ENCODE data around the gene SS18L1.

The SS18L1 gene

GRCh38 chr20:62123450-62124118 lies 20.0 kb upstream of the SS18L1 start:
- no peak overlapping the region for H4K91ac ChIP-seq (ENCODE audit: low read length)
- peaks cover 12 to 17% of the 10 kb centered on the region in 2 experiments for H3K27me3 ChIP-seq (ENCODE audit: control insufficient read depth in 1 of 2, insufficient read depth in 1 of 2, low read length in 2 of 2)
- WGBS: 39% methylated on average over 17 of the region's 19 CpGs
- peak; percentile 75 for DNase-seq
- no peak overlapping the region for H2BK120ac ChIP-seq (ENCODE audit: low read depth, low read length)
- H4K8ac ChIP-seq (ENCODE audit: low read length): no peak overlapping the region
- H2AK5ac ChIP-seq (ENCODE audit: low read length, severe bottlenecking): no peak overlapping the region
- no peak overlapping the region for H2AFZ ChIP-seq (ENCODE audit: low read depth, low read length)
- H2BK12ac ChIP-seq (ENCODE audit: low read length in 2 of 2): no peak overlapping the region
- peak overlapping the region; percentile 79 for H3K9ac ChIP-seq (ENCODE audit: low read length)
- H3K14ac ChIP-seq (ENCODE audit: low read length in 2 of 2): peak overlapping the region in 1 of 2 experiments; percentile 41
- peak overlapping the region; percentile 76 for H3K4me2 ChIP-seq (ENCODE audit: low read length, poor library complexity, severe bottlenecking)
- no peak overlapping the region for H3K18ac ChIP-seq (ENCODE audit: low read depth in 1 of 2, low read length in 2 of 2)
- H3K4me3 ChIP-seq (ENCODE audit: insufficient read depth in 1 of 2, low read depth in 1 of 2, low read length in 2 of 2): peak overlapping the region; percentile 76 to 91
- peaks cover 22% of the 10 kb centered on the region for H3K4me1 ChIP-seq (ENCODE audit: control insufficient read depth, insufficient read depth, low read depth, low read length)
- no peak overlapping the region for H2BK5ac ChIP-seq (ENCODE audit: low read depth, low read length, poor library complexity, severe bottlenecking)
- peaks cover 31% of the 10 kb centered on the region for H3K79me1 ChIP-seq (replicated peaks; ENCODE audit: low read length, poor library complexity, severe bottlenecking)
- no peaks in the 10 kb centered on the region for H3K9me3 ChIP-seq (ENCODE audit: control insufficient read depth, low read length)
- H2BK15ac ChIP-seq (ENCODE audit: low read depth, poor library complexity, severe bottlenecking): no peak overlapping the region
- H3K23ac ChIP-seq (ENCODE audit: low read length in 2 of 2): no peak overlapping the region
- no peak overlapping the region for H3K4ac ChIP-seq (ENCODE audit: low read depth in 1 of 2, low read length in 2 of 2)
- no peak overlapping the region for H3K27ac ChIP-seq (ENCODE audit: low read length, poor library complexity, severe bottlenecking)
- H3K36me3 ChIP-seq (ENCODE audit: control insufficient read depth in 1 of 2, insufficient read depth in 2 of 2, low read depth in 1 of 2, low read length in 2 of 2): peaks cover 40 to 42% of the 10 kb centered on the region in 2 experiments

- no peak overlapping the region for H2BK15ac ChIP-seq (ENCODE audit: low read depth, poor library complexity, severe bottlenecking)
- no peak overlapping the region for H3K9ac ChIP-seq (ENCODE audit: low read length)
- no peak overlapping the region for H3K27ac ChIP-seq (ENCODE audit: low read length, poor library complexity, severe bottlenecking)
- no peak overlapping the region for H2AK5ac ChIP-seq (ENCODE audit: low read length, severe bottlenecking)
- no peak overlapping the region for H4K91ac ChIP-seq (ENCODE audit: low read length)
- H3K4me2 ChIP-seq (ENCODE audit: low read length, poor library complexity, severe bottlenecking): no peak overlapping the region
- H3K27me3 ChIP-seq (ENCODE audit: control insufficient read depth in 1 of 2, insufficient read depth in 1 of 2, low read length in 2 of 2): no peaks in the 10 kb centered on the region
- WGBS: 98% methylated on average over 20 of the region's 20 CpGs
- no peaks in the 10 kb centered on the region for H3K9me3 ChIP-seq (ENCODE audit: control insufficient read depth, low read length)
- no peak overlapping the region for H2AFZ ChIP-seq (ENCODE audit: low read depth, low read length)
- no peak overlapping the region for H2BK5ac ChIP-seq (ENCODE audit: low read depth, low read length, poor library complexity, severe bottlenecking)
- H3K4me3 ChIP-seq (ENCODE audit: insufficient read depth in 1 of 2, low read depth in 1 of 2, low read length in 2 of 2): peak overlapping the region in 1 of 2 experiments; percentile 20
- no peak overlapping the region for H3K4ac ChIP-seq (ENCODE audit: low read depth in 1 of 2, low read length in 2 of 2)
- DNase-seq: no peak
- H3K14ac ChIP-seq (ENCODE audit: low read length in 2 of 2): peak overlapping the region in 1 of 2 experiments; percentile 26
- peaks cover 52% of the 10 kb centered on the region for H3K79me1 ChIP-seq (replicated peaks; ENCODE audit: low read length, poor library complexity, severe bottlenecking)
- H2BK120ac ChIP-seq (ENCODE audit: low read depth, low read length): no peak overlapping the region
- no peak overlapping the region for H3K18ac ChIP-seq (ENCODE audit: low read depth in 1 of 2, low read length in 2 of 2)
- peaks cover 64 to 67% of the 10 kb centered on the region in 2 experiments for H3K36me3 ChIP-seq (ENCODE audit: control insufficient read depth in 1 of 2, insufficient read depth in 2 of 2, low read depth in 1 of 2, low read length in 2 of 2)
- H4K8ac ChIP-seq (ENCODE audit: low read length): no peak overlapping the region
- peaks cover 21% of the 10 kb centered on the region for H3K4me1 ChIP-seq (ENCODE audit: control insufficient read depth, insufficient read depth, low read depth, low read length)
- H2BK12ac ChIP-seq (ENCODE audit: low read length in 2 of 2): no peak overlapping the region
- H3K23ac ChIP-seq (ENCODE audit: low read length in 2 of 2): peak overlapping the region in 1 of 2 experiments; percentile 23
Measured at GRCh38 chr20:62126141-62126540, 17.4 kb upstream of the SS18L1 start.

GRCh38 chr20:62127799-62128198 lies 15.8 kb upstream of the SS18L1 start:
- Histone ChIP-seq H2BK5ac (ENCODE audit: low read depth, low read length, poor library complexity, severe bottlenecking) (no peak overlapping the region), H3K14ac (ENCODE audit: low read length in 2 of 2) (no peak overlapping the region), H2AK5ac (ENCODE audit: low read length, severe bottlenecking) (no peak overlapping the region), H2BK12ac (ENCODE audit: low read length in 2 of 2) (no peak overlapping the region), H3K9me3 (ENCODE audit: control insufficient read depth, low read length) (no peaks in the 10 kb centered on the region), H3K36me3 (ENCODE audit: control insufficient read depth in 1 of 2, insufficient read depth in 2 of 2, low read depth in 1 of 2, low read length in 2 of 2) (peaks cover 80 to 84% of the 10 kb centered on the region in 2 experiments), H3K27ac (ENCODE audit: low read length, poor library complexity, severe bottlenecking) (no peak overlapping the region), H3K27me3 (ENCODE audit: control insufficient read depth in 1 of 2, insufficient read depth in 1 of 2, low read length in 2 of 2) (no peaks in the 10 kb centered on the region), H4K91ac (ENCODE audit: low read length) (no peak overlapping the region), H3K4ac (ENCODE audit: low read depth in 1 of 2, low read length in 2 of 2) (no peak overlapping the region), H3K4me2 (ENCODE audit: low read length, poor library complexity, severe bottlenecking) (no peak overlapping the region), H2AFZ (ENCODE audit: low read depth, low read length) (no peak overlapping the region), H4K8ac (ENCODE audit: low read length) (no peak overlapping the region), H3K79me1 (replicated peaks; ENCODE audit: low read length, poor library complexity, severe bottlenecking) (peaks cover 68% of the 10 kb centered on the region), H3K4me1 (ENCODE audit: control insufficient read depth, insufficient read depth, low read depth, low read length) (peaks cover 18% of the 10 kb centered on the region), H2BK120ac (ENCODE audit: low read depth, low read length) (no peak overlapping the region), H3K9ac (ENCODE audit: low read length) (no peak overlapping the region), H3K23ac (ENCODE audit: low read length in 2 of 2) (no peak overlapping the region), H2BK15ac (ENCODE audit: low read depth, poor library complexity, severe bottlenecking) (no peak overlapping the region), H3K4me3 (ENCODE audit: insufficient read depth in 1 of 2, low read depth in 1 of 2, low read length in 2 of 2) (no peak overlapping the region), H3K18ac (ENCODE audit: low read depth in 1 of 2, low read length in 2 of 2) (no peak overlapping the region)
- DNase-seq: no peak
- 98% methylated on average over 6 of the region's 6 CpGs for whole genome bisulfite sequencing

- H2BK12ac ChIP-seq (ENCODE audit: low read length in 2 of 2): no peak overlapping the region
- no peak overlapping the region for H2BK15ac ChIP-seq (ENCODE audit: low read depth, poor library complexity, severe bottlenecking)
- H4K91ac ChIP-seq (ENCODE audit: low read length): no peak overlapping the region
- no peak overlapping the region for H3K4me3 ChIP-seq (ENCODE audit: insufficient read depth in 1 of 2, low read depth in 1 of 2, low read length in 2 of 2)
- H2AK5ac ChIP-seq (ENCODE audit: low read length, severe bottlenecking): no peak overlapping the region
- no peak overlapping the region for H3K9ac ChIP-seq (ENCODE audit: low read length)
- H3K4me2 ChIP-seq (ENCODE audit: low read length, poor library complexity, severe bottlenecking): no peak overlapping the region
- 98% methylated on average over 4 of the region's 6 CpGs for WGBS
- no peak overlapping the region for H3K14ac ChIP-seq (ENCODE audit: low read length in 2 of 2)
- DNase-seq: no peak
- no peak overlapping the region for H2AFZ ChIP-seq (ENCODE audit: low read depth, low read length)
- no peak overlapping the region for H3K27ac ChIP-seq (ENCODE audit: low read length, poor library complexity, severe bottlenecking)
- peaks cover 21% of the 10 kb centered on the region for H3K4me1 ChIP-seq (ENCODE audit: control insufficient read depth, insufficient read depth, low read depth, low read length)
- H3K36me3 ChIP-seq (ENCODE audit: control insufficient read depth in 1 of 2, insufficient read depth in 2 of 2, low read depth in 1 of 2, low read length in 2 of 2): peaks cover 87 to 91% of the 10 kb centered on the region in 2 experiments
- no peak overlapping the region for H4K8ac ChIP-seq (ENCODE audit: low read length)
- H3K27me3 ChIP-seq (ENCODE audit: control insufficient read depth in 1 of 2, insufficient read depth in 1 of 2, low read length in 2 of 2): no peaks in the 10 kb centered on the region
- no peak overlapping the region for H2BK120ac ChIP-seq (ENCODE audit: low read depth, low read length)
- peaks cover 75% of the 10 kb centered on the region for H3K79me1 ChIP-seq (replicated peaks; ENCODE audit: low read length, poor library complexity, severe bottlenecking)
- no peaks in the 10 kb centered on the region for H3K9me3 ChIP-seq (ENCODE audit: control insufficient read depth, low read length)
- H3K18ac ChIP-seq (ENCODE audit: low read depth in 1 of 2, low read length in 2 of 2): no peak overlapping the region
- H3K23ac ChIP-seq (ENCODE audit: low read length in 2 of 2): no peak overlapping the region
- no peak overlapping the region for H2BK5ac ChIP-seq (ENCODE audit: low read depth, low read length, poor library complexity, severe bottlenecking)
- no peak overlapping the region for H3K4ac ChIP-seq (ENCODE audit: low read depth in 1 of 2, low read length in 2 of 2)
Measured at GRCh38 chr20:62128502-62128901, 15.1 kb upstream of the SS18L1 start.

Data from mesenchymal stem cell (in vitro differentiated cells and primary cell).